Measurements from ENCODE around the gene FREY1.

- TF ChIP-seq CTCF (IDR thresholded peaks at IDR 0.05) (no peak), POLR2A (IDR thresholded peaks at IDR 0.05) (no peak)
Observed at GRCh38 chr11:45871638-45872037, 35.4 kb downstream of the FREY1 start.

Data from Peyer's patch (tissue), 4 donors.